ENCODE data around the gene RNU2-63P. TPM values are rescaled to one million over a fixed set of nuclear protein-coding genes. Genes with fewer than 3 reads are reported as not detected.

RNU2-63P gene
- not detected for total RNA-seq

DNA sequence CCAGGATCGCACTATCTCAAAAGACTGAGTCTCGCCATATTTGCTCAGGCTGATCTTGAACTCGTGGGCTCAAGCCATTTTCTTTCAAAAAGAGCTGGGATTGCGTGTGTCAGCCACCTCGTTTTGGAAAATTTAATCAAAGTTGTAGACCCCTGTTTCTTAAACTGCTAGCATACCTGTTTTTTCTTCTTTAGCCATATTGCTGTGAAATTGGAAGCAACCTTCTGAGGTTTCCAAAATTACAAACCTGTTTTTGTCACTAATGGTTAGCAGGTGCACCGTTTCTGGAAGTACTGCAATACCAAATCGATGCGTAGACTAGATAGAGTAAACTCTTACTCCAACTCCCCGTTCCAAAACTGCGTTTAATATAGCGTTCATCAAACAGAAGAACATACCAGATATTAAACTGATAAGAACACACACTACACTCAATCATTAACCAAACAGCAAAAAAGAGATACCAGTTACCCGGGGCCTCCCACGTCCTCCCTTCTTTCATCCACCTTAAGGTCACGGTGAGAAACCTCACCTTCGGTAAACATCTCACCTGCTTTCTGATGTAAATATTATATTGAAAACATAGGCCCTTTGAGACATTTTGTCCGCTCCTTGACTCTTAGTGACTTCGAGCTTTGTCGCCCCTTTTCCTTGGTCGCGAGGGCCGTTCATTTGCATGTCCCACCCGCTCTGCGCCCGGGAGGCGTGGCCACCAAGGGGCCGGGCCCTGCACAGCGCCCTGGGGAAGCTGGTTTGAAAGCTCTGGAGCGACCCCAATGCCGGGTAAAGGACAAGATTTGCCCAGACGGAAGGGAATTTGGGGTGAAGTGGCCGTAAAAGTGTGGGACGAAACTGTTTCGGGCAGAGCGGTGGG lies at the start of gene RNU2-63P:
Gene RNU2-63P, minus strand, starts transcription at position 462 of the 874 bp plus-strand sequence.

GRCh38 chr2:88055371-88056128 lies 39.2 kb upstream of the RNU2-63P start, which contains the start of gene KRCC1:
Gene KRCC1 (minus strand): TSS chr2:88055783. CDS start chr2:88028563, 27,220 bp downstream.

Other genes starting within 250 kb of the RNU2-63P start
- gene RGPD2, start 190.8 kb downstream of the RNU2-63P start, total RNA-seq: 7.5 TPM
- gene KRCC1, start 39.2 kb upstream of the RNU2-63P start, total RNA-seq: 22.0 TPM
- gene SMYD1, start 51.3 kb upstream of the RNU2-63P start, total RNA-seq: 47.8 TPM
- gene FABP1, start 111.5 kb upstream of the RNU2-63P start, total RNA-seq: not detected
- gene THNSL2, start 153.8 kb upstream of the RNU2-63P start, total RNA-seq: 25.3 TPM